Left lung (tissue), 10 donors: ENCODE measurements around the gene CEP192. TPM values are rescaled to one million over a fixed set of nuclear protein-coding genes. Genes with fewer than 3 reads are reported as not detected.

ENCODE experiments used
- ATAC-seq: fragments of 200-7000 bp; cut with Tn5 transposase; one replicate; pipeline ENCODE4 v1.9.1; 2020; ENCODE audit warnings: moderate library complexity
- DNase-seq, 4 donors: peaks; one replicate each; pipeline ENCODE4 v3.0.0-alpha.2; 2013 to 2020
- H3K27ac ChIP-seq, 2 donors: fragments of 200-600 bp; sonication (generic) in 1 of 2; one replicate each; pipeline versions ENCODE4 v1.5.0 to v1.8.0; 2020 to 2021
- H3K27me3 ChIP-seq, 2 donors: fragments of 200-600 bp; sonication (generic) in 1 of 2; one replicate each; pipeline versions ENCODE4 v1.5.0 to v1.8.0; 2020 to 2021
- H3K36me3 ChIP-seq, 2 donors: fragments of 200-600 bp; sonication (generic) in 1 of 2; one replicate each; pipeline versions ENCODE4 v1.5.0 to v1.8.0; 2020 to 2021
- H3K4me1 ChIP-seq, 2 donors: fragments of 200-600 bp; one replicate each; pipeline ENCODE4 v1.8.0; 2021
- H3K4me3 ChIP-seq, 2 donors: fragments of 200-600 bp; sonication (generic) in 1 of 2; one replicate each; pipeline versions ENCODE4 v1.5.0 to v1.8.0; 2020 to 2021; ENCODE audit warnings: mild to moderate bottlenecking in 1 of 2
- H3K9me3 ChIP-seq, 2 donors: fragments of 200-600 bp; sonication (generic) in 1 of 2; one replicate each; pipeline versions ENCODE4 v1.5.0 to v1.8.0; 2020 to 2021
- CTCF ChIP-seq, 2 donors: fragments of 200-600 bp; sonication (generic) in 1 of 2; IDR thresholded peaks; one replicate each; pipeline versions ENCODE4 v1.5.0 to v1.8.0; 2021; ENCODE audit warnings: antibody characterized with exemption in 2 of 2
- intact Hi-C, 2 donors: fragments of 100-400 bp; cut with DNase I; formaldehyde crosslinking; loops; one replicate each; pipeline versions ENCODE4 v1.11.2 to v1.14.2; 2022
- polyA plus RNA-seq, 6 donors: library from polyadenylated mRNA; unstranded; fragments of 120-200 nt; gene quantifications; one replicate each; pipeline ENCODE4 v1.2.1, GENCODE V29; 2013; ENCODE audit not compliant: insufficient read length in 6 of 6
- total RNA-seq, 2 donors: library from RNA; stranded (reverse); fragmentation: NEBNext Ultra II Directional; extraction: Animal tissue kit (Norgen Biotek cat#: 25700); gene quantifications; one replicate each; pipeline ENCODE4 v1.2.1, GENCODE V29; 2021
- donor health status: DM: no; HTN: yes; CAD: no.
- donor health status: DM: no; HTN: no; CAD: no.

The CEP192 gene
- total and polyA plus RNA-seq, 8 donors: 22.0 to 57.5 (median 45.7) TPM

- H3K27me3 ChIP-seq: no peaks in the 10 kb centered on the region
- H3K36me3 ChIP-seq: peaks cover 0 to 74% of the 10 kb centered on the region in 2 donors
- intact Hi-C loops: no loop called here
- no peak for DNase-seq
- no peak for TF ChIP-seq CTCF (IDR thresholded peaks at IDR 0.05)
- no peak overlapping the region for H3K4me3 ChIP-seq
- no peaks in the 10 kb centered on the region for H3K9me3 ChIP-seq
- H3K27ac ChIP-seq: no peak overlapping the region
- no peak for ATAC-seq
- H3K4me1 ChIP-seq: peaks cover 0 to 7% of the 10 kb centered on the region in 2 donors
Observed at GRCh38 chr18:13051159-13051558, 60.0 kb downstream of the CEP192 start.

GRCh38 chr18:13051950-13052349, 60.8 kb downstream of the CEP192 start:
- intact Hi-C loops: no loop called here
- H3K4me1 ChIP-seq: peaks cover 0 to 7% of the 10 kb centered on the region in 2 donors
- H3K27ac ChIP-seq: peak overlapping the region in 1 of 2 donors; percentile 38
- ATAC-seq (no peak), DNase-seq (no peak)
- no peaks in the 10 kb centered on the region for H3K9me3 ChIP-seq
- peaks cover 0 to 80% of the 10 kb centered on the region in 2 donors for H3K36me3 ChIP-seq
- H3K4me3 ChIP-seq: no peak overlapping the region
- no peaks in the 10 kb centered on the region for H3K27me3 ChIP-seq
- no peak for TF ChIP-seq CTCF (IDR thresholded peaks at IDR 0.05)

GRCh38 chr18:13054336-13054735, 63.2 kb downstream of the CEP192 start:
- DNase-seq (no peak), ATAC-seq (no peak)
- Histone ChIP-seq H3K9me3 (no peaks in the 10 kb centered on the region), H3K27me3 (no peaks in the 10 kb centered on the region), H3K36me3 (peaks cover 0 to 94% of the 10 kb centered on the region in 2 donors), H3K4me3 (no peak overlapping the region), H3K27ac (no peak overlapping the region), H3K4me1 (peaks cover 0 to 7% of the 10 kb centered on the region in 2 donors)
- TF ChIP-seq CTCF (IDR thresholded peaks at IDR 0.05): no peak
- intact Hi-C loops: no loop called here

GRCh38 chr18:13061630-13062189, 70.5 kb downstream of the CEP192 start:
- ATAC-seq (no peak), DNase-seq (no peak)
- Histone ChIP-seq H3K9me3 (no peaks in the 10 kb centered on the region), H3K4me1 (no peaks in the 10 kb centered on the region), H3K36me3 (peaks cover 0 to 82% of the 10 kb centered on the region in 2 donors), H3K4me3 (no peak overlapping the region), H3K27ac (no peak overlapping the region), H3K27me3 (no peaks in the 10 kb centered on the region)
- TF ChIP-seq CTCF (IDR thresholded peaks at IDR 0.05): no peak
- intact Hi-C loops: no loop called here

GRCh38 chr18:13067124-13067523, 76.0 kb downstream of the CEP192 start:
- no peak for TF ChIP-seq CTCF (IDR thresholded peaks at IDR 0.05)
- Histone ChIP-seq H3K27ac (no peak overlapping the region), H3K27me3 (no peaks in the 10 kb centered on the region), H3K9me3 (no peaks in the 10 kb centered on the region), H3K4me3 (no peak overlapping the region), H3K4me1 (no peaks in the 10 kb centered on the region), H3K36me3 (peaks cover 0 to 79% of the 10 kb centered on the region in 2 donors)
- no peak for DNase-seq
- intact Hi-C loops: no loop called here
- ATAC-seq: no peak
